Measurements from ENCODE around the gene FHIT.

- TF ChIP-seq CTCF (IDR thresholded peaks at IDR 0.05; ENCODE audit: low read depth, low read length, missing input control) (no peak), REST (IDR thresholded peaks at IDR 0.05) (no peak), RAD21 (IDR thresholded peaks at IDR 0.05) (no peak), MAX (IDR thresholded peaks at IDR 0.05) (no peak), RXRA (IDR thresholded peaks at IDR 0.05) (no peak), EGR1 (IDR thresholded peaks at IDR 0.05; ENCODE audit: low read depth in 2 of 2) (no peak), ZBTB33 (IDR thresholded peaks at IDR 0.05) (no peak), YY1 (IDR thresholded peaks at IDR 0.05) (no peak), HNF4A (conservative IDR thresholded peaks at IDR 0.05) (no peak), HNF4G (IDR thresholded peaks at IDR 0.05) (no peak), JUND (IDR thresholded peaks at IDR 0.05) (no peak), FOXA1 (IDR thresholded peaks at IDR 0.05) (no peak), TAF1 (conservative IDR thresholded peaks at IDR 0.05) (no peak)
Measured at GRCh38 chr3:60336061-60336460, 915.2 kb downstream of the FHIT start.

Measured in liver (tissue), 3 donors.